DOHH2 (cell line): ENCODE results near the gene KCTD16.

Source experiments
- EZH2phosphoT487 ChIP-seq: fragments of 200-600 bp; sonication (generic); IDR thresholded peaks from 2 replicates; pipeline ENCODE4 v1.6.1; 2017; ENCODE audit warnings: borderline replicate concordance, mild to moderate bottlenecking, antibody characterized with exemption, low read length, moderate library complexity, mixed read lengths
- TF ChIP-seq, protein P1 (sequence below): fragments of 200-600 bp; sonication (generic); IDR thresholded peaks from one replicate; pipeline ENCODE4 v1.5.1; 2014; ENCODE audit warnings: antibody characterized with exemption, mild to moderate bottlenecking, low read depth, low read length; ENCODE audit not compliant: poor library complexity, severe bottlenecking

GRCh38 chr5:144206141-144206540 lies 35.5 kb downstream of the KCTD16 start:
- TF ChIP-seq, protein P1, sequence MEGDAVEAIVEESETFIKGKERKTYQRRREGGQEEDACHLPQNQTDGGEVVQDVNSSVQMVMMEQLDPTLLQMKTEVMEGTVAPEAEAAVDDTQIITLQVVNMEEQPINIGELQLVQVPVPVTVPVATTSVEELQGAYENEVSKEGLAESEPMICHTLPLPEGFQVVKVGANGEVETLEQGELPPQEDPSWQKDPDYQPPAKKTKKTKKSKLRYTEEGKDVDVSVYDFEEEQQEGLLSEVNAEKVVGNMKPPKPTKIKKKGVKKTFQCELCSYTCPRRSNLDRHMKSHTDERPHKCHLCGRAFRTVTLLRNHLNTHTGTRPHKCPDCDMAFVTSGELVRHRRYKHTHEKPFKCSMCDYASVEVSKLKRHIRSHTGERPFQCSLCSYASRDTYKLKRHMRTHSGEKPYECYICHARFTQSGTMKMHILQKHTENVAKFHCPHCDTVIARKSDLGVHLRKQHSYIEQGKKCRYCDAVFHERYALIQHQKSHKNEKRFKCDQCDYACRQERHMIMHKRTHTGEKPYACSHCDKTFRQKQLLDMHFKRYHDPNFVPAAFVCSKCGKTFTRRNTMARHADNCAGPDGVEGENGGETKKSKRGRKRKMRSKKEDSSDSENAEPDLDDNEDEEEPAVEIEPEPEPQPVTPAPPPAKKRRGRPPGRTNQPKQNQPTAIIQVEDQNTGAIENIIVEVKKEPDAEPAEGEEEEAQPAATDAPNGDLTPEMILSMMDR, result no peak
- TF ChIP-seq EZH2phosphoT487, result no peak
